GM12865 (cell line): ENCODE measurements around the gene POLR2I.
"Not testable (repeated sequence)": the region's sequence is repeated elsewhere in the genome, so short reads cannot be mapped to it uniquely, and the experiment has no call there.

Experiments used
- DNase-seq: peaks from one replicate; pipeline ENCODE4 v3.0.0; 2010; ENCODE audit warnings: low read depth
- H3K4me3 ChIP-seq: 2 replicates; pipeline ENCODE4 v1.5.1; 2011; ENCODE audit warnings: mild to moderate bottlenecking, low read depth, low read length, control low read depth
- CTCF ChIP-seq: IDR thresholded peaks from 2 replicates; pipeline ENCODE4 v1.5.1; 2011; ENCODE audit warnings: low read length, control low read depth, low read depth, inconsistent platforms; ENCODE audit not compliant: insufficient read depth; ENCODE audit errors: missing control alignments

POLR2I gene

GRCh38 chr19:36141039-36141927 lies 26.6 kb upstream of the POLR2I start:
- peak; percentile 92 for DNase-seq
- TF ChIP-seq CTCF: no peak
- H3K4me3 ChIP-seq: peak overlapping the region; percentile 100

GRCh38 chr19:36140304-36141038 lies 25.8 kb upstream of the POLR2I start:
- peak overlapping the region; percentile 100 for H3K4me3 ChIP-seq
- peak; percentile 79 for DNase-seq
- TF ChIP-seq CTCF: no peak

GRCh38 chr19:36139473-36140303 lies 25.0 kb upstream of the POLR2I start, which contains the start of gene CAPNS1:
TSS of gene CAPNS1 (plus strand) at chr19:36140066. CDS start at chr19:36141012, 946 bp downstream.
- peak; percentile 98 for DNase-seq
- H3K4me3 ChIP-seq: peak within 1 kb of the TSS; percentile 100
- peak; percentile 8 for TF ChIP-seq CTCF

GRCh38 chr19:36139120-36139472 lies 24.4 kb upstream of the POLR2I start:
- peak overlapping the region; percentile 100 for H3K4me3 ChIP-seq
- no peak for DNase-seq
- no peak for TF ChIP-seq CTCF

GRCh38 chr19:36136964-36137686 lies 22.4 kb upstream of the POLR2I start:
- no peak for TF ChIP-seq CTCF
- H3K4me3 ChIP-seq: no peak overlapping the region
- no peak for DNase-seq

- not testable (repeated sequence) for DNase-seq, H3K4me3 ChIP-seq
Measured at GRCh38 chr19:36134867-36135266, 20.2 kb upstream of the POLR2I start.

GRCh38 chr19:36131221-36131620 lies 16.5 kb upstream of the POLR2I start:
- not testable (repeated sequence) for H3K4me3 ChIP-seq
- peak; percentile 35 for DNase-seq
